GM06990 (cell line): Measurements from ENCODE around the gene CS.
"Not testable (repeated sequence)": the region's sequence is repeated elsewhere in the genome, so short reads cannot be mapped to it uniquely, and the experiment has no call there.

Experiments
- DNase-seq: peaks from one replicate; pipeline ENCODE4 v3.0.0-alpha.2; 2011; ENCODE audit not compliant: insufficient read length; ENCODE audit errors: extremely low read depth
- H3K27me3 ChIP-seq: replicated peaks from 2 replicates; pipeline ENCODE4 v1.6.0; 2011; ENCODE audit warnings: low read length; ENCODE audit not compliant: control insufficient read depth, insufficient read depth
- H3K36me3 ChIP-seq: 2 replicates; pipeline ENCODE4 v1.5.1; 2011; ENCODE audit warnings: low read length; ENCODE audit not compliant: control insufficient read depth, insufficient read depth
- H3K4me3 ChIP-seq: replicated peaks from 2 replicates; pipeline ENCODE4 v1.5.1; 2011; ENCODE audit warnings: low read depth, mild to moderate bottlenecking, control low read depth, low read length
- CTCF ChIP-seq: IDR thresholded peaks from 2 replicates; pipeline ENCODE4 v1.5.1; 2011; ENCODE audit warnings: low read length, control low read depth, mild to moderate bottlenecking, inconsistent platforms; ENCODE audit not compliant: insufficient read depth, poor library complexity, severe bottlenecking

The CS gene

GRCh38 chr12:56338308-56339157 is 38.4 kb upstream of the CS start, which contains the start of gene IL23A:
Gene IL23A, plus strand, starts transcription at chr12:56338884. Its CDS starts 161 bp downstream, at chr12:56339045.
- H3K27me3 ChIP-seq: no peaks in the 10 kb centered on the region
- H3K36me3 ChIP-seq: peaks cover 17% of the 10 kb centered on the region
- no peak for TF ChIP-seq CTCF
- DNase-seq: peak; percentile 63
- H3K4me3 ChIP-seq: peak within 1 kb of the TSS; percentile 26

DNA sequence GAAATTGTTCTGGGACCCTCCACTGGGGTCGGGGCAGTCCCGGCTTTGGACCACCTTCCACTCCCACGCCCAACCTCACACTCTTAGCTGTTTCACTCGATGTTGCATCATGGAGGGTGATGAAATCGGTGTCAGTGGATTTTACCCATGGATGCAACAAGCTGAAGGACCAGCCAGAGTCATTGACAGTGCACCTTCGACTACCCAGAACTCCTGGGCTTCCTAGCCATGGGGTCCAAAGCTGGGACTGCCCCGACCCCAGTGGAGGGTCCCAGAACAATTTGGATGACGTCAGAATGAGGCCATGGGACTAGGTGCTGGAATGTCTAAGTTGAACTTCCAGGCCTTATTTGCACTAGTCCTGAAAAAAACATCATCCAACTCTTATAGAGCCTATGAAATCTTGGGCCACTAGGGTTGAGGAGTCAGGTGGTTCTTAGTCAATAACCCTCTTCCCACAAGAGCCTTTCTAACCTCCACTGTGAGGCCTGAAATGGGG is 37.7 kb upstream of the CS start:
- DNase-seq: no peak
- TF ChIP-seq CTCF: no peak
- Histone ChIP-seq H3K36me3 (peaks cover 11% of the 10 kb centered on the region), H3K27me3 (no peaks in the 10 kb centered on the region), H3K4me3 (no peak overlapping the region)

DNA sequence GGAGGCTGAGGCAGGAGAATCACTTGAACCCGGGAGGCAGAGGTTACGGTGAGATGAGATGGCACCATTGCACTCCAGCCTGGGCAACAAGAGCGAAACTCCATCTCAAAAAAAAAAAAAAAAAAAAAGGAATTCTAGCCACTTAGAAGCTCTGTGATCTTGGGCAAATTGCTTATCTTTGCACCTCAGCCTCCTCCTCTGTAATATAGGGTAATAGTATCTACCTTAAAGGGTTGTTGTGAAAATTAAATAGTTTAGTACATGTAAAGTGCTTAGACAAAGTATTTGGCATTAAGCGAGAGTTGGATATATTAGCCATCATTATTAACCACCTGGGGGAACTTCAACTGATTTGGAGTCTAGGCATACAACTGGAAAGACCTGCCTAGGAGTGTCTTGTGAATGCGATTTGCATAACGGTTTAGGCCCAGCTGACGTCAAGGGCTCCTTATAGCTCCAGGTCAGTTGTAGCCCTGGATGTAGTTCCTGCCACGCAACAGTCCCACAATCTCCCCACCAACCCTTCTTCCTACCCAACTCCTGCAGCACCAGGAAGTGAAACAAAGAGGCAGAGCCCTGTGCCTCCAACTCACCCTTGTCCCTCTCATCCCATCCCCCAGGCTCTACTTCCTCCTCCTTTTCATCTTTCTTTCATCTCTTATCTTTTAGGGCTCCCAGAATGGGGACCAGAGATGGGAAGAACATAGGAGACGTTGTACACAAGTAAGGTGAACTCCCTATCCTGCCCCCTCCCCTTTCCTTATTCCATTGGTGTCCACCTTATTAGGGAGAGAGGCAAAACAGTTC is 36.4 kb upstream of the CS start:
- no peak for DNase-seq
- peaks cover 7% of the 10 kb centered on the region for H3K36me3 ChIP-seq
- no peaks in the 10 kb centered on the region for H3K27me3 ChIP-seq
- H3K4me3 ChIP-seq: no peak overlapping the region
- no peak for TF ChIP-seq CTCF

GRCh38 chr12:56335527-56335926 is 35.4 kb upstream of the CS start:
- not testable (repeated sequence) for H3K4me3 ChIP-seq, DNase-seq, H3K36me3 ChIP-seq, H3K27me3 ChIP-seq

DNA sequence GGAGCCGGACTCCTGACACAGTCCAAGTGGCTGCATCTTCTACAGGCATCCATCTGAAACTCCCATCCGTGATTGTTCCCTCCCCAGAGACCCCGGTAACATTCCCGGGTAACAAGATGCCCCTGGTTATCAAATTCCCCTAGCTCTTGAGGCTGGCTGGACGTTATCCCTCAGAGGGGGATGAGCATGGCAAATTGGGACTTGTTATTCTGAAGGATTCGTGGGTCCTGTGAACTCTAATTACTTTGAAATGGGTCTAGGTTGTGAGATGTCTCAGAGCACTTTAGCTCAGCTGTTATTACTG is 34.3 kb upstream of the CS start:
- Histone ChIP-seq H3K36me3 (no peaks in the 10 kb centered on the region), H3K27me3 (no peaks in the 10 kb centered on the region), H3K4me3 (peak overlapping the region; percentile 63)
- TF ChIP-seq CTCF: no peak
- DNase-seq: no peak

- peak; percentile 93 for DNase-seq
- Histone ChIP-seq H3K27me3 (no peaks in the 10 kb centered on the region), H3K4me3 (peak within 1 kb of the TSS; percentile 63), H3K36me3 (no peaks in the 10 kb centered on the region)
- peak; percentile 40 for TF ChIP-seq CTCF
These were observed 33.8 kb upstream of the CS start, which contains the start of gene PAN2 for GRCh38 chr12:56333679-56334489. Gene PAN2, minus strand, starts transcription at chr12:56334000. Its CDS starts 906 bp downstream, at chr12:56333094.
